Retinal pigment epithelial cell (primary cell): ENCODE measurements around the gene TMEM169.

ENCODE experiments used
- DNase-seq: peaks from one replicate; pipeline ENCODE4 v3.0.0-alpha.2; 2010; ENCODE audit warnings: low read depth
- H3K4me3 ChIP-seq: 2 replicates; pipeline ENCODE4 v1.5.1; 2011; ENCODE audit warnings: mild to moderate bottlenecking, low read length, control low read depth, moderate library complexity
- CTCF ChIP-seq: conservative IDR thresholded peaks from 2 replicates; pipeline ENCODE4 v1.5.1; 2011; ENCODE audit warnings: low read depth, low read length, control low read depth, inconsistent platforms

The TMEM169 gene

DNA sequence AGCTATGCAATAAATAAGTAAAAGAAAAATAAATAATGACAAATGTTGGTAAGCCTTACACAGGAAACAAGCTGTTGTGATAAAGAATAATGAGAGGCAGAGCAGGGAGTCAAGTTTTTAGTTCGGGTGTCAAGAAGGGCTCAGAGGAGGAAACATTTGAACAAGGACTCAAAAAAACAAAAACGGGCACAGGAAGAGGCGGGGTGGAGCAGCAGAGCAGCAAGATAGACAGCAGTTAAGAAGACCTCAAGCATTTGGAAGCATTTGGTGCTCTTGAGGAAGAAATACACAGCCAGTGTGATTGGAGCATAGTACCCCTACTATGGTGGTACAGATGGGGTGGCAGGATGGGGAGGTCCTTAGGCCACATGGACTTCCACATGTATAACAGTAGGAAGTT lies 2.8 kb downstream of the TMEM169 start:
- TF ChIP-seq CTCF: no peak
- DNase-seq: no peak
- no peak overlapping the region for H3K4me3 ChIP-seq

DNA sequence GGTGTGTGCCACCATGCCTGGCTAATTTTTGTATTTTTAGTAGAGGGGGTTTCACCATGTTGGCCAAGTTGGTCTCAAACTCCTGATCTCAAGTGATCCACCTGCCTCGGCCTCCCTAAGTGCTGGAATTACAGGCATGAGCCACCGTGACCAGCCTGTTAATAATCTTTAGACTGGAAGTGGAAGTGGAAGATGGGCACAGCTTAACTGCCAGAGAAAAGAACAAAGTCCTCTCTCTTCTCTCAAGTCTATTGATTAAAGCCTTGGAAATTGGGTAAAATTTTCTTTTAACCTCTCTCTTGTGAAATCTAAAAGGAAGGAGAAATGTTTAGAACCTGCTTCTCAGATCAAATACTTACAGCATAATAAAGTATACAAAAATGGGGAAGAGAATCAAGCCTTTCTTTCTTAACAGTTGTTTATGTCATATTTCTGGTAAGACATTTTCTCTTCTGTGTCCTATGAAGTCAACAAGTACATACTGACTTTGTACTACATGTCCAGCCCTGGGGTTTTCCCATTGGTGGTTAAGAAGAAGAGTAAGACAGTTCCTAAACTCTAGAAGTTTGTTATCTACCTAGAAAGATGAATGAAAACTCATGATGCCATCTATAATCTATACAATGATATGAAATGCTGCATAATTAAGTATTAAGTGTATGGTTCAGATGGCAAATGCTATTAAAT lies 4.6 kb downstream of the TMEM169 start:
- DNase-seq: no peak
- TF ChIP-seq CTCF: no peak
- no peak overlapping the region for H3K4me3 ChIP-seq

DNA sequence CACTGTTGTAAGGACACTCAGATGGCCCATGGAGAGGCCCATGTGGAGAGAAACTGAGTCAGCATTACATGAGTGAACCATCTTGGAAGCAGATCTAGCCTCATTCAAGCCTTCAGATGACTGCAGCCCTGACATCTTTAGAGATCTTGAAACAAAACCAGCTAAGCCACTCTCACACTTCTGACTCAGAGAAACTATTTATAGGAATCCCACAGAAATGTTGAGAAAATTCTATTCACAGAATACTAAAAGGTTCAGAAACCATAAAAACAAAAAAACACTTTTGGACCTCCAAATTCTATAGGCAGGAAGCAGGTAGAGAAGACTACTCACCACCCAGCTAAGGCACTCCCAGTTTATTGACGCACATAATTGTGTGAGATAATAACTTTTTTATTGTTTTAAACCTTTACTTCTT lies 8.7 kb downstream of the TMEM169 start:
- no peak for DNase-seq
- TF ChIP-seq CTCF: no peak
- no peak overlapping the region for H3K4me3 ChIP-seq

DNA sequence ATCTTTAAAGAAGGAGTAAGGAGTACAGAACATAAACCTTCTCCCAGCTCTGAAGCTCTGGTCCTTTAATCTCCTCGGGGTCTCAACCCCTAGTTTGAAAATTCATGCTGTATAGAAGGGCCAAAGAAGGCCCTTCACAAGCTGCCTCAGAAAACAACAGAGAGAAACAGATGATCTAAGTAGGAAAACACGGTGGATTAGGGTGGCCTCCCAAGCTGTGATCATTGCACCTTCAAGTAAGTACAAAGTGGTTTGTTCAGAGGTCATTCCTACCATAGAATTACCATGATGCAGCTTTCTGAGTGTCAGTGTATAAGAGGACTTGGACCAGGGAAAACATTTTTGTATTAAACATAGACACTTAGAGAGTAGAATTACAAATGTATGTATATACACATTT lies 10.9 kb downstream of the TMEM169 start:
- TF ChIP-seq CTCF: no peak
- no peak for DNase-seq
- H3K4me3 ChIP-seq: no peak overlapping the region

DNA sequence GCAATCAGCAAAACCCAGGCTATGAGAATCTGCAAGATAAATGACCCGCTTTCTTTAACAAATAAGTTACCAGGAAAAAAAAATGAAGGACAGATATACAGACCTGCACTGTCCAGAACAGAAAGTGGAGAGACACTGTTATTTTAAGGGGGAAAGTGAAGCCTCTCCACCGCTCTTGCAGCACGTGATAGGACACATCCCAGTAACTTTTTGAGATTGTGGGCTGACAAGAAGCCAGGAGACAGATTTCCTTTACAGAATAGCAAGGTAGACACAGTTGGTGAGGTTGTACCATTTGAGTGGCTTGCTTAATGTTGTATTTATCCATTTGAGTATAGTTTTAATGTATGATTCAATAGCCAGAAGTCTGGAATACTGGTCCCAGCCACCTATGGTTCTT lies 13.0 kb downstream of the TMEM169 start:
- no peak for TF ChIP-seq CTCF
- no peak for DNase-seq
- no peak overlapping the region for H3K4me3 ChIP-seq

- H3K4me3 ChIP-seq: no peak overlapping the region
- no peak for TF ChIP-seq CTCF
- DNase-seq: no peak
Observed at GRCh38 chr2:216098421-216099334, 17.0 kb downstream of the TMEM169 start.
